ENCODE measurements around the gene IRF2BP2.

GRCh38 chr1:234570329-234571120 lies 39.5 kb downstream of the IRF2BP2 start:
- TF ChIP-seq POLR2A (IDR thresholded peaks at IDR 0.05; ENCODE audit: low read depth, low read length), result no peak
- no peak for TF ChIP-seq POLR2AphosphoS5 (IDR thresholded peaks at IDR 0.05; ENCODE audit: low read depth, low read length)
- TF ChIP-seq TAF1 (IDR thresholded peaks at IDR 0.05; ENCODE audit: borderline replicate concordance, low read depth, low read length), result no peak
